Measurements from ENCODE around the gene OR6C76. TPM values are rescaled to one million over a fixed set of nuclear protein-coding genes. Genes with fewer than 3 reads are reported as not detected.
"Not testable (repeated sequence)": the region's sequence is repeated elsewhere in the genome, so short reads cannot be mapped to it uniquely, and the experiment has no call there.

The OR6C76 gene
- total and polyA plus RNA-seq, 4 donors: not detected

DNA sequence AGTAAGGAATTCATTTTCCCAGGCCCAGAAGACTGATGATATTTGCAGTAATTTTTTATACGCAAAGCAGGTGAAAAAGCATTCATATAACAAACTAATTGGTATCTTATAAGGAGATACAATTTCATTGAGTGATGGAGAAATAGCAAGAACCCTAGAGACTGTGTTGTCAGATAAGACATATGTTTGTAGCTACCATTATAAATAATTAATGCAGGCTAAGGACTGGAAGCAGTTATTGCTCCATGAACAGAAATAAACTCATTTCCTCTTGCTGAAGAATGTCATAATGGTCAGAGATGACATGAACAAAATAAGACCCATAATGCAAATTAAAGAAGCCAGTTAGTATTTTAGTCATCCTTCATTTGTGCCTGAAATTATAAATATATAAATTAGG lies 19.3 kb downstream of the OR6C76 start:
- Histone ChIP-seq H3K4me1 (ENCODE audit: control insufficient read depth in 1 of 2, insufficient read depth in 2 of 2, low read length in 2 of 2) (no peaks in the 10 kb centered on the region), H3K27me3 (ENCODE audit: control insufficient read depth in 1 of 2, insufficient read depth in 2 of 2, low read length in 1 of 2) (no peaks in the 10 kb centered on the region), H3K9me3 (ENCODE audit: control insufficient read depth, low read length) (no peaks in the 10 kb centered on the region), H3K36me3 (ENCODE audit: control insufficient read depth in 1 of 2, insufficient read depth in 2 of 2, low read length in 1 of 2) (no peaks in the 10 kb centered on the region), H3K27ac (ENCODE audit: low read depth in 1 of 2, low read length in 2 of 2) (no peak overlapping the region), H3K4me3 (ENCODE audit: low read length in 2 of 2) (no peak overlapping the region)
- 90 to 93% methylated on average over 1 of the region's 1 CpG for WGBS, 2 donors
- intact Hi-C loops (cut with DNase I): no loop called here
- ATAC-seq (ENCODE audit: low FRiP score) (no peak), DNase-seq (no peak)

DNA sequence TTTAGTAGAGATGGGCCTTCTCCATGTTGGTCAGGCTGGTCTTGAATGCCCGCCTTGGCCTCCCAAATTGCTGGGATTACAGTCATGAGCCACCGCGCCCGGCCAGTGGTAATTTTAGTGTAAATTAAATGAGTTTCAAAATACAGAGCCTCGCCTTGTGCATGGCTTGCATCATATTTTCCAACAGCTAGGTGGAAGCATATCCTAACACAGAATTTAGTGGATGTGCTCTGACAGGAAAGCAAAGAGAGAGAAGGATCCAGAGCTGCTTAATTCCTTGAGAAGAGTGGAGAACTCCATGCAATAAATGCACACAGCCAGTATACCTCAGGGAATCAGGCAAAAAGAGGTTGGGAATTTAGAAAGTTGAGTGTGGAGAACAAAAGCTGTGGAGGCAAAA lies 20.3 kb downstream of the OR6C76 start:
- no peaks in the 10 kb centered on the region for H3K27me3 ChIP-seq (ENCODE audit: control insufficient read depth in 1 of 2, insufficient read depth in 2 of 2, low read length in 1 of 2)
- H3K4me3 ChIP-seq (ENCODE audit: low read length in 2 of 2): no peak overlapping the region
- intact Hi-C loops (cut with DNase I): no loop called here
- H3K9me3 ChIP-seq (ENCODE audit: control insufficient read depth, low read length): no peaks in the 10 kb centered on the region
- no peak overlapping the region for H3K27ac ChIP-seq (ENCODE audit: low read depth in 1 of 2, low read length in 2 of 2)
- no peaks in the 10 kb centered on the region for H3K36me3 ChIP-seq (ENCODE audit: control insufficient read depth in 1 of 2, insufficient read depth in 2 of 2, low read length in 1 of 2)
- ATAC-seq (ENCODE audit: low FRiP score) (no peak), DNase-seq (no peak)
- H3K4me1 ChIP-seq (ENCODE audit: control insufficient read depth in 1 of 2, insufficient read depth in 2 of 2, low read length in 2 of 2): no peaks in the 10 kb centered on the region
- WGBS, 2 donors: 79 to 80% methylated on average over 5 of the region's 5 CpGs

DNA sequence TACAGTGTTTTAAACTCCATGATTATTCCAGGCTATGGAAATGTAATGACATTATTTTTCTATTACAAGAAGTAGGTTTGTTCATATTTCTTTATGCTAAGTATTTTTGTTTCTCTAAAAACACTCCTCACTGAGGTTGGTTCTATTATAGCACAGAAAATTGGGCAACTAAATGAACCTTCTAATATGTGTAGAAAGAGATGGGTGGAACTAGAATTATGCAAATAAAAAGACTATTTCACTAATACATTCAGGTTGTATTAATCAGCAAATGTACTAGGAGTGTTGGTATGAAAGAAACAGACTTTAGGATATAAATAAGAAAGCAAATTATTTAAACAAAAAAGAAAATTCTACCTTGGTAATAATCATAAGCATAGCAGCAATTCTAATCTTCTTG lies 22.8 kb downstream of the OR6C76 start:
- Histone ChIP-seq H3K4me3 (ENCODE audit: low read length in 2 of 2) (no peak overlapping the region), H3K9me3 (ENCODE audit: control insufficient read depth, low read length) (no peaks in the 10 kb centered on the region), H3K27ac (ENCODE audit: low read depth in 1 of 2, low read length in 2 of 2) (no peak overlapping the region), H3K27me3 (ENCODE audit: control insufficient read depth in 1 of 2, insufficient read depth in 2 of 2, low read length in 1 of 2) (no peaks in the 10 kb centered on the region), H3K4me1 (ENCODE audit: control insufficient read depth in 1 of 2, insufficient read depth in 2 of 2, low read length in 2 of 2) (no peaks in the 10 kb centered on the region), H3K36me3 (ENCODE audit: control insufficient read depth in 1 of 2, insufficient read depth in 2 of 2, low read length in 1 of 2) (no peaks in the 10 kb centered on the region)
- ATAC-seq (ENCODE audit: low FRiP score) (no peak), DNase-seq (no peak)
- intact Hi-C loops (cut with DNase I): no loop called here

DNA sequence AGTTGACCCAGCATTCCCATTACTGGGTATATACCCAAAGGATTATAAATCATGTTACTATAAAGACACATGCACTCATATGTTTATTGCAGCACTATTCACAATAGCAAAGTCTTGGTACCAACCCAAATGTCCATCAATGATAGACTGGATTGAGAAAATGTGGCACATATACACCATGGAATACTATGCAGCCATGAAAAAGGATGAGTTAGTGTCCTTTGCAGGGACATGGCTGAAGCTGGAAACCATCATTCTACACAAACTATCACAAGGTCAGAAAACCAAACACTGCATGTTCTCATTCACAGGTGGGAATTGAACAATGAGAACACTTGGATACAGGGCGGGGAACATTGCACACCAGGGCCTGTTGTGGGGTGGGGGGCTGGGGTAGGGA lies 38.9 kb downstream of the OR6C76 start:
- intact Hi-C loops (cut with DNase I); ATAC-seq (ENCODE audit: low FRiP score); H3K27ac ChIP-seq (ENCODE audit: low read depth in 1 of 2, low read length in 2 of 2); H3K27me3 ChIP-seq (ENCODE audit: control insufficient read depth in 1 of 2, insufficient read depth in 2 of 2, low read length in 1 of 2); H3K4me3 ChIP-seq (ENCODE audit: low read length in 2 of 2); H3K4me1 ChIP-seq (ENCODE audit: control insufficient read depth in 1 of 2, insufficient read depth in 2 of 2, low read length in 2 of 2); H3K36me3 ChIP-seq (ENCODE audit: control insufficient read depth in 1 of 2, insufficient read depth in 2 of 2, low read length in 1 of 2); DNase-seq; H3K9me3 ChIP-seq (ENCODE audit: control insufficient read depth, low read length): not testable (repeated sequence)
- WGBS, 2 donors: 92 to 100% methylated on average over 1 of the region's 1 CpG

DNA sequence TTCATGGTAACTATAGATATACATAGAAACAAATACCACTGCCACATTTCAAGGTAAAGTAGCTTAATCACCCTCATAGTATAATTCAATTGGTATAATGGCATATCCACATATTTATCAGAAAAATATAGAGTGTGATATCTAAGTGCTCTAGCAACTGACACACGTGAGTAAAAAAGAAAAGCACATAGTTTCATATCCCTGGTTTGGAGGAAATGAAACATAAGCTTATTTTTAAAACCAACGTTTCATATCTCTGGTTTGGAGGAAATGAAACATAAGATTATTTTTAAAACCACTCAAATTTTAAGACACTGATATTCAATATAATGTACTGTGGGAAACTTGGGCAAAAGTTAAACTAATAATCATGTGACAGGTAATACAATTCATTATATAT lies 41.8 kb downstream of the OR6C76 start:
- intact Hi-C loops (cut with DNase I): no loop called here
- ATAC-seq (ENCODE audit: low FRiP score) (no peak), DNase-seq (no peak)
- Histone ChIP-seq H3K4me3 (ENCODE audit: low read length in 2 of 2) (no peak overlapping the region), H3K36me3 (ENCODE audit: control insufficient read depth in 1 of 2, insufficient read depth in 2 of 2, low read length in 1 of 2) (no peaks in the 10 kb centered on the region), H3K27ac (ENCODE audit: low read depth in 1 of 2, low read length in 2 of 2) (no peak overlapping the region), H3K4me1 (ENCODE audit: control insufficient read depth in 1 of 2, insufficient read depth in 2 of 2, low read length in 2 of 2) (no peaks in the 10 kb centered on the region), H3K9me3 (ENCODE audit: control insufficient read depth, low read length) (no peaks in the 10 kb centered on the region), H3K27me3 (ENCODE audit: control insufficient read depth in 1 of 2, insufficient read depth in 2 of 2, low read length in 1 of 2) (no peaks in the 10 kb centered on the region)
- 3 to 4% methylated on average over 2 of the region's 2 CpGs for WGBS, 2 donors

DNA sequence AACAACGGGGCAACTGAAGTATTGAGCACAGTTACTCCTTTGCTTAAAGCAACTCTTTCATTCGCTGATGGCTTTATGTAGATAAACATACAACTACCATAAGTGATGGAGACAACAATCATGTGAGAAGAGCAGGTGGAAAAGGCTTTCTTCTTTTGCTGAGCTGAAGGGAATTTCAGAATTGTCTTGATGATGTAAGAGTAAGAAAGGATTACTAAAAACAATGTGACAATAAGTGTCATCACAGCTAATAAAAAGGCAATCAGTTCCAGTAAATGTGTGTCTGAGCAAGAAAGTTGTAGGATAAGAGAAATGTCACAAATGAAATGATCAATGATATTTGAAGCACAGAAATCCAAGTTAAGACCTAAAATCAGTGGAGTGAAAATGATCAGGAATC lies 43.2 kb downstream of the OR6C76 start:
- Histone ChIP-seq H3K27me3 (ENCODE audit: control insufficient read depth in 1 of 2, insufficient read depth in 2 of 2, low read length in 1 of 2) (no peaks in the 10 kb centered on the region), H3K9me3 (ENCODE audit: control insufficient read depth, low read length) (no peaks in the 10 kb centered on the region), H3K4me1 (ENCODE audit: control insufficient read depth in 1 of 2, insufficient read depth in 2 of 2, low read length in 2 of 2) (no peaks in the 10 kb centered on the region), H3K27ac (ENCODE audit: low read depth in 1 of 2, low read length in 2 of 2) (no peak overlapping the region), H3K36me3 (ENCODE audit: control insufficient read depth in 1 of 2, insufficient read depth in 2 of 2, low read length in 1 of 2) (no peaks in the 10 kb centered on the region), H3K4me3 (ENCODE audit: low read length in 2 of 2) (no peak overlapping the region)
- DNase-seq (no peak), ATAC-seq (ENCODE audit: low FRiP score) (no peak)
- 53 to 54% methylated on average over 2 of the region's 2 CpGs for WGBS, 2 donors
- intact Hi-C loops (cut with DNase I): no loop called here

DNA sequence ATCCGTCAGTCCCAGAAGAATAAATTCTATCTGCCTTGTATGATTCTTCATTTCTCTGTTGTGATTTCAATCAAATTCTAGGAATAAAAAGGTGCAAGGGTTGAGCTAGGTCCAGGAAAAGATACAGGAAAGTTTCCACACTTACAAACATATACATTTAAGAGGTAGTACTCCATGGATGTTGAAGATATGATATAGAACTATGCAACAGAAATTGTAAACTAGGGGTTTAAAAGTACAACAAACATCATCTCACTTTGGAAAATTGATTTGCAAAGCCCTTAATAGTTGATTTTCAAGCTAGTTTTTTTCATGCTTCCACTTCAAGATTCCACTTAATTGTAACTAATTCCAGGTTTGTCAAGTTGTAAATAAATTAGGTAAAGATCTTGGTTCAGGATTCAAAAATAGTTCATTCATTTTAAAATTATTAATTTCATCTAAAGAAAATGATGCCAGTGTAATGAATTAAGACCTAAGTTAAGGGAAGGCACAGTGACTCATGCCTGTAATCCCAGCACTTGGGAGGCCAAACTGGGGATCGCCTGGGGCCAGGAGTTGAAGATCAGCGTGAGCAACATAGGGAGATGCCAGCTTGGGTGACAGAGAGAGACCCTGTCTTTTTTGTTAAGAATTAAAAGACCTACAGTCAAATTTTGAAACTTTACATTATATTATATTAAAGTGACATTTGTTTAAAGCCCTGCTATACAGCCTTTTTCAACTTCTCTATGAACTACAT lies 44.2 kb downstream of the OR6C76 start, which contains the start of gene OR6C70:
TSS of gene OR6C70 (minus strand) at position 51 of the 742 bp plus-strand sequence. CDS start at position 51, 0 bp downstream.
- intact Hi-C loops (cut with DNase I): no loop called here
- no peak within 1 kb of the TSS for H3K27ac ChIP-seq (ENCODE audit: low read depth in 1 of 2, low read length in 2 of 2)
- DNase-seq (no peak), ATAC-seq (ENCODE audit: low FRiP score) (no peak)
- H3K36me3 ChIP-seq (ENCODE audit: control insufficient read depth in 1 of 2, insufficient read depth in 2 of 2, low read length in 1 of 2): no peaks in the 10 kb centered on the region
- H3K9me3 ChIP-seq (ENCODE audit: control insufficient read depth, low read length): no peaks in the 10 kb centered on the region
- WGBS, 2 donors: 71 to 75% methylated on average over 3 of the region's 3 CpGs
- H3K27me3 ChIP-seq (ENCODE audit: control insufficient read depth in 1 of 2, insufficient read depth in 2 of 2, low read length in 1 of 2): no peaks in the 10 kb centered on the region
- no peaks in the 10 kb centered on the region for H3K4me1 ChIP-seq (ENCODE audit: control insufficient read depth in 1 of 2, insufficient read depth in 2 of 2, low read length in 2 of 2)
- no peak within 1 kb of the TSS for H3K4me3 ChIP-seq (ENCODE audit: low read length in 2 of 2)

DNA sequence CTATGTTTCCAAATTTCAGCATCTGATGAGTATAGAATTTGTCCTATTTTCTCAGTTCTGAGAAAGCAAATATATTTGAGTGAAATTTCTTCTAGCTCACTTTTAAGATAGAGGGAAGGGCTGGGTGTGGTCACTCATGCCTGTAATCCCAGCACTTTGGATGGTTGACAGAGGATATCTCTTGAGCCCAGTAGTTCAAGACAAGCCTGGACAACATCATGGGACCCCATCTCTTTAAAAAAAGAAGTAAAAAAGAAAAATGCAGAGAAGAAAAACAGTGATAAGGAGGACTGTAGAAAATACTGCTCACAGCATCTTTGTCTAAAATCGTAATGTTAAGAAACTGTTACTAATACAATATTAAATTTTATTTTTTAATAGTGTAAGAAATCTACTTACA lies 46.2 kb downstream of the OR6C76 start:
- H3K9me3 ChIP-seq (ENCODE audit: control insufficient read depth, low read length): no peaks in the 10 kb centered on the region
- WGBS, 2 donors: 78 to 86% methylated on average over 1 of the region's 1 CpG
- DNase-seq (no peak), ATAC-seq (ENCODE audit: low FRiP score) (no peak)
- intact Hi-C loops (cut with DNase I): no loop called here
- H3K36me3 ChIP-seq (ENCODE audit: control insufficient read depth in 1 of 2, insufficient read depth in 2 of 2, low read length in 1 of 2): no peaks in the 10 kb centered on the region
- no peak overlapping the region for H3K27ac ChIP-seq (ENCODE audit: low read depth in 1 of 2, low read length in 2 of 2)
- no peak overlapping the region for H3K4me3 ChIP-seq (ENCODE audit: low read length in 2 of 2)
- no peaks in the 10 kb centered on the region for H3K27me3 ChIP-seq (ENCODE audit: control insufficient read depth in 1 of 2, insufficient read depth in 2 of 2, low read length in 1 of 2)
- H3K4me1 ChIP-seq (ENCODE audit: control insufficient read depth in 1 of 2, insufficient read depth in 2 of 2, low read length in 2 of 2): no peaks in the 10 kb centered on the region
